ENCODE data around the gene PLCH1. TPM values are rescaled to one million over a fixed set of nuclear protein-coding genes. Genes with fewer than 3 reads are reported as not detected.
A peak's percentile ranks its signal among the peaks of the same experiment; 100 is the strongest.

Gene PLCH1
- total RNA-seq, 1 experiment from 2014 or later, result 2.0 TPM

GRCh38 chr3:155605571-155605970, 139.3 kb downstream of the PLCH1 start:
- DNase-seq (ENCODE audit: low read depth), result no peak

DNA sequence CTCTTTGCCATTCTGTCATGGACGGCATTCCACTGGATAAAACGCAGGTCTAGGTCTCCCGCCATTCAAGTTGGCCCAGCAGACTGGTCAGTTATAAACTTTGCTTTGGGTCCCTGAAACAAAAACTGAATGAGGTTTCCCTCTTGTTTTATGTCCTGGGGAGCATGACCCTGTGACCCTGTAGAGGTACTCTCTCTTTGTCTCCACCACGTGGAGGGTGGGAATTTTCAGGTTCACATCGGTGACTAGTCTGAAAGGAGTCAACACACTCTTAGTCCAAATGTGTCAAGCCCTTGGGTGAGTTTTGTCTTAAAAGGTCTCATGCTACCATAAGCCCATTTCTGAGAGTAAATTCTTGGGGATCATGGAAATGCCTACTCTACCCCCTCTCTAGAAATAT, 139.9 kb downstream of the PLCH1 start:
- no peak for DNase-seq (ENCODE audit: low read depth)

- no peak for DNase-seq (ENCODE audit: low read depth)
These were observed 140.7 kb downstream of the PLCH1 start for GRCh38 chr3:155604126-155604525.

- no peak for DNase-seq (ENCODE audit: low read depth)
These were observed 141.6 kb downstream of the PLCH1 start for GRCh38 chr3:155603302-155603701.

DNA sequence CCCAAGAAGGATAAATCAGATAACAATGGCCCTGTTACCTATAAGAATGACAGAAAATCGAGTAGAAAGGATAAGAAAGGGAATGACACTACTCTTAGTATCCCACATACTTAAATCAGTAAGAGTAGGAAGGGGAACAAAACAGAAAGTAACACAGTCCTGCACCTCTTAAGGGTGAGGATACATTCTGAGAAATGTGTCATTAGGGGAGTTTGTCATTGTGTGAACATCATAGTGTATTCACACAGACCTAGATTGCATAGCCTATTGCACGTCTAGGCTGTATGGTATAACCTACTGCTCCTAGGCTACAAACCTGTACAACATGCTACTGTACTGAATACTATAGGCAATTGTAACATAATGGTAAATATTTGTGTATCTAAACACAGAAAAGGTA, 142.6 kb downstream of the PLCH1 start:
- DNase-seq (ENCODE audit: low read depth), result no peak

DNA sequence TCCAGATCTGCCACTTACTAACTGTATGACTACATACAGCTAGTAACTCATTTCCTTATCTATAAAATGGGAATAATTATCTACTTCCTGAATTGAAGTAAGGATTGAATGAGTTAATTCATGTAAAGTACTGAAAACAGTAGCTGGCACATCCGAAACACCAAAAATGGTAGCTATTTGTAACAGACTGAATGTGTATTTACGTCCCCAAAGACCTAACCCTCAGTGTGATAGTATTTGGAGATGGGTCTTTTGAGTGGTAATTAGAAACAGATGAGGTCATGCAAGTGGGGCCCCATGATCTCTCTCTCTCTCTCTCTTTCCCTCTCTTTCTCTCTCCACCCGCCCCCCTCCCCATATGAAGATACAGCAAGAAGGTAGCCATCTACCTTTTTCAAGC, 146.2 kb downstream of the PLCH1 start:
- DNase-seq (ENCODE audit: low read depth), result no peak

- DNase-seq (ENCODE audit: low read depth), result no peak
These were observed 148.3 kb downstream of the PLCH1 start for GRCh38 chr3:155596615-155597014.

DNA sequence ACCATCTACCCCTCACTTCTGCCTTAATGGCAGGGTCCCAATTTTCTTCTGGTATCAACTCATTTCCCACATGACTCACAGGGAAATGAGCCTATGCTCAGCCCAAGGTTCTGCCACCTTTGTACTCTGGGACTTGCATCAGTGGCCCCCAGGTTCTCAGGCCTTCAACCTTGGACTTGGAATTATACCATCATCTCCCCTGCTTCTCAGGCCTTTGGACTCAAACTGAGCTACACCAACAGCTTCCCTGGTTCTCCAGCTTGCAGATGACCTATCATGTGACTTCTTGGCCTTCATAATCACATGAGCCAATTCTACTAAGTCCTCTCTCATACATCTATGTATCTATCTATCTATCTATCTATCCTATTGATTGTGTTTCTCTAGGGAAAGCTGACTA, 149.5 kb downstream of the PLCH1 start:
- no peak for DNase-seq (ENCODE audit: low read depth)

GRCh38 chr3:155594526-155595187, 150.2 kb downstream of the PLCH1 start:
- DNase-seq (ENCODE audit: low read depth), result no peak

DNA sequence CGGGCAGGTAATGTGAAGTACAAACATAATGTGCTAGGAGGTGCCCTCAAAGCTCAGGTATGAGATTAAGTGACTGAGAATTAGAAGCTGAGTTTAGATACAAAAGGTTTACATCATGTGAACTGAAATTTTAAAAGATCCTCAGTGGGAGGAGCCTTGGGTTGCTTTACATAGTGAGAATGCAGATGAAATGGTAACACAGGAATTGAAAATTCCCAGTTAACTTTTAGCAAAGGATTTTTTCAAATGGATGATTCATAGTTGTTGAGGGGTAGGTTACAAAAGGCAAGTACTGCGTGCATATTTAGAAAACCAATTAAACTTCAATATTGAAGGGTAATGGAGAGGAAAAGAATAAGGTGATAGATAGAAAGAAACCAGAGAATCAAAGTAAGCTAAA, 157.3 kb downstream of the PLCH1 start:
- no peak for DNase-seq (ENCODE audit: low read depth)

DNA sequence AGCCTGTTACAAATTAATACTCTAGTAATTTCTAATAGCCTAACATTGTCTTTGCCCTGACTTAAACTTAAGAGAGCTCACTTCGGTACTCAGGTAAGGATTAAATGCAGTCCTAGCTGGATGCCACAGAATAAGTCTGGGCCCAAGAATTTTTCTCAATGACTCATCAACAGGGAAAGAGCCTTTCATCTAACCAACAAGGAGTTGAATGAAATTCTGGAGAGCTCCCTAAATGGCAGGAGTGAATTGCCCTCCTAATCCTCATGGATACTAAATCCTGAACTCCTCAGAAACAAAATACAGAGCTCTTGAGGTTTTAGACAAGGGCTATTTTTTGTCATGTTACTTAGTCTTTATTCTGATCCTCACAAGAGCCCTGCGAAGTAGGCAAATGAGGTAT, 159.5 kb downstream of the PLCH1 start:
- no peak for DNase-seq (ENCODE audit: low read depth)

DNA sequence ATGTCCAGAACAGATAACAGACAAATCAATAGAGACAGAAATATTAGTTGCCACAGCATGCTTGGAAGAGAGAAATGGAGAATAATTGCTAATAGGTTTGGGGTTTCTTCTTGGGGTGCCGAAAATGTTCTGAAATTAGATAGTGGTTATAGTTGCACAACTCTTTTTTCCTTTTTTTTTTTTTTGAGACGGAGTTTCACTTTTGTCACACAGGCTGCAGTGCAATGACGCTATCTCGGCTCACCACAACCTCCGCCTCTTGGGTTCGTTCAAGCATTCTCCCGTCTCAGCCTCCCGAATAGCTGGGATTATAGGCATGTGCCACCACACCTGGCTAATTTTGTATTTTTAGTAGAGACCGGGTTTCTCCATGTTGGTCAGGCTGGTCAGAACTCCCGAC, 163.3 kb downstream of the PLCH1 start:
- no peak for DNase-seq (ENCODE audit: low read depth)

- DNase-seq (ENCODE audit: low read depth), result no peak
These were observed 172.8 kb downstream of the PLCH1 start for GRCh38 chr3:155572085-155572484.

DNA sequence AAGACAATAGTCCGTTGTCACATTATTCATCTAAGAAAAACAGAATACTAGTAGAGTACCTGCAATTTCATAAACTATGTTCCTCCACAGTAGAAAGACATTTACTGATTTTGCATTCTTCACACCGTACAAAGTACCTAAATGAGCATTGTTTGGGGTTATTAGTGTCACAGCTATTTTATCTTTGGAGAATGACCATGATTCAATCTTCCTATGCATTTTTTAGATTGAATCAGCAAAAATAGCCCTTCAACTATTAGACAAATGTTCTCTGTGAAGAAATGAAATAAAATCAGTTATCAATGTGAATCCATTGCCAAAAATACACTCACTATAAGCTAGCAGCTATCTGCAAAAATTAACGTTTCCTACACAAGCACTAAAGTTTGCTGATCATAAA, 176.6 kb downstream of the PLCH1 start:
- no peak for DNase-seq (ENCODE audit: low read depth)

- DNase-seq (ENCODE audit: low read depth), result peak; percentile 2
These were observed 184.3 kb downstream of the PLCH1 start for GRCh38 chr3:155560594-155560993.

DNA sequence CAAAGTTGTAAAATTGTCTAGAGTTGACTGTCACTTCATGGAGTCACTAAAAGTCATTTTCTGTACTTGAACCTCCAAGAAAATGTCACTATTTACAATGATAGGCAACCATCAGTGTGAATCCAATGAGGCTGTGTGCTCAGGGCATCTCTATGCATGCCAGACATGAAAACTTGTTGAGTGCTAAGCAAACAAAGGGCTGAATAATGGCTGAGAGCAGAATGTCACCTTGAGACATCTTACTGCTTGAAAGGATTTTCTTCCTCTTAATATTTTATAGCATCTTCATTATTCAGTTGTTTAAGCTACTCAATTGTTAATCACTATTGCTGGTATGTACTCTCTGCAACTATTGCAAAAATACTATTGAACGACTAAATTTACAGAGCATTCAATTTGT, 184.7 kb downstream of the PLCH1 start:
- DNase-seq (ENCODE audit: low read depth), result no peak

- DNase-seq (ENCODE audit: low read depth), result no peak
These were observed 188.3 kb downstream of the PLCH1 start for GRCh38 chr3:155556531-155556930.

GRCh38 chr3:155555479-155556060, 189.3 kb downstream of the PLCH1 start:
- DNase-seq (ENCODE audit: low read depth), result no peak

DNA sequence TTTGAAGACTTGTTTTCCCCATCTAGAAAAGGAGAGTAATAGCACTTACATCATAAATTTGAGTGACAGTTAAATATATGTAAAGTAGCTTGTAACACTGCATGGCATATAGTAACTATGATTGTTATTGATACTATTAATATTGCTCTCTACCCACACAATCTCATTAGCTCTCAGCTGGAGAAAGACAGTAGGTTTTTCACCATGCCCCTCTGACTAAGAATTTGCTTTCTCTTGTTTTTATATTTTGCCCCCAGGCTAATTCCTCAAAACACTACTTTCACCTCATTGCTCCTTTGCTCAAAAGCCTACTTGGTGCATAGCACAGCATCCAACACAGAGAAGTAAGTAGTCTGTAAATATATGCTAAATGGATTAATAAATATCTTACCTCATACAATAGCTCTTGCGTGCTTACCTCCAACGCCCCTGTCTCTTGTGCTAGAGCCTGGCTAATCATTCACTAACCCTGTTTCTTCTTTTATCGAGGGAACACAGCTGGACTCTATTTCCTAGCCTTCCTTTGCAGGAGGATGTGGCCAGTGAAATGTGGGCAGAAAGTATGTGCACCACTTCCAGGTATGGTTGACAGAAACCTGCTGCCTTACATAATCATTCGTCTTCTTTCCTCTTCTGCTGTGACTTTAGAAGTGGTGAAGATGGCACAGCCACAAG, 190.0 kb downstream of the PLCH1 start:
- DNase-seq (ENCODE audit: low read depth), result no peak

- DNase-seq (ENCODE audit: low read depth), result peak; percentile 5
These were observed 191.1 kb downstream of the PLCH1 start for GRCh38 chr3:155553780-155554179.

GRCh38 chr3:155553326-155553725, 191.5 kb downstream of the PLCH1 start:
- no peak for DNase-seq (ENCODE audit: low read depth)

GRCh38 chr3:155550391-155550790, 194.5 kb downstream of the PLCH1 start:
- DNase-seq (ENCODE audit: low read depth), result no peak

DNA sequence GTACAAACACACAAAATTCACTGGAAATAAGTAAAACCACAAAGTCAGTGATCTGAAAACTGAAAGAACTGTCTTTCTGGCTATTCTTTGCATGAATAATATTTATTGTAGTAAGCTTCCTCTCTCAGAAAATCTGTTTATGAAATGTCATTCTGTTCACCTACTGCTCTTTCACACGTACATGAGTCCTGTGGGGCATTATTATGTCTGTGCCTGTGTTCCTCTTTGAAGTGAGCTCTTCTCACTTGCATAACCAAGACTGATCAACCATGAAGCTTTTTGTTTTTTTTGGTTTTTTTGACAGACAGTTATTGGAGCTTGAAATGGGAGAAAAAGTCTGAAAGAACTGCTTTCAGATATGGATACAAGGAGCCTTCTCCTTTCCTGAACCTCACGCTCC, 195.8 kb downstream of the PLCH1 start:
- no peak for DNase-seq (ENCODE audit: low read depth)
